D721Med (cell line): ENCODE results near the gene OR9G1.

Experiments
- DNase-seq: peaks from one replicate; pipeline ENCODE4 v3.0.0; 2011; ENCODE audit warnings: low spot score; ENCODE audit not compliant: insufficient read length
- FAIRE-seq: peaks from 2 replicates; lab custom pipeline; 2011; peaks lifted over from hg19 to GRCh38; lab: Jason Lieb, UNC
- TF ChIP-seq, protein P1 (sequence below): IDR thresholded peaks from 2 replicates; pipeline ENCODE4 v1.5.1; 2012; ENCODE audit warnings: mild to moderate bottlenecking, control low read depth; ENCODE audit not compliant: insufficient read depth; ENCODE audit errors: missing control alignments

OR9G1 gene

DNA sequence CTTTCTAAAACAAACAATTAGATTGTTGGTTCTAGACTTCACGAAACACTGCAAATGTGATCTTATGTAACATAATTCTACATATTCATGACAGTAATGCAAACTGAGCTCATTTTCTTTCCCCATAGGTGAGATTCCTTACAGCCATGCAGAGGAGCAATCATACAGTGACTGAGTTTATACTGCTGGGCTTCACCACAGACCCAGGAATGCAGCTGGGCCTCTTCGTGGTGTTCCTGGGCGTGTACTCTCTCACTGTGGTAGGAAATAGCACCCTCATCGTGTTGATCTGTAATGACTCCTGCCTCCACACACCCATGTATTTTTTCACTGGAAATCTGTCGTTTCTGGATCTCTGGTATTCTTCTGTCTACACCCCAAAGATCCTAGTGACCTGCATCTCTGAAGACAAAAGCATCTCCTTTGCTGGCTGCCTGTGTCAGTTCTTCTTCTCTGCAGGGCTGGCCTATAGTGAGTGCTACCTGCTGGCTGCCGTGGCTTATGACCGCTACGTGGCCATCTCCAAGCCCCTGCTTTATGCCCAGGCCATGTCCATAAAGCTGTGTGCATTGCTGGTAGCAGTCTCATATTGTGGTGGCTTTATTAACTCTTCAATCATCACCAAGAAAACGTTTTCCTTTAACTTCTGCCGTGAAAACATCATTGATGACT is 1.5 kb downstream of the OR9G1 start:
- DNase-seq (no peak), FAIRE-seq (no peak)
- TF ChIP-seq, protein P1, sequence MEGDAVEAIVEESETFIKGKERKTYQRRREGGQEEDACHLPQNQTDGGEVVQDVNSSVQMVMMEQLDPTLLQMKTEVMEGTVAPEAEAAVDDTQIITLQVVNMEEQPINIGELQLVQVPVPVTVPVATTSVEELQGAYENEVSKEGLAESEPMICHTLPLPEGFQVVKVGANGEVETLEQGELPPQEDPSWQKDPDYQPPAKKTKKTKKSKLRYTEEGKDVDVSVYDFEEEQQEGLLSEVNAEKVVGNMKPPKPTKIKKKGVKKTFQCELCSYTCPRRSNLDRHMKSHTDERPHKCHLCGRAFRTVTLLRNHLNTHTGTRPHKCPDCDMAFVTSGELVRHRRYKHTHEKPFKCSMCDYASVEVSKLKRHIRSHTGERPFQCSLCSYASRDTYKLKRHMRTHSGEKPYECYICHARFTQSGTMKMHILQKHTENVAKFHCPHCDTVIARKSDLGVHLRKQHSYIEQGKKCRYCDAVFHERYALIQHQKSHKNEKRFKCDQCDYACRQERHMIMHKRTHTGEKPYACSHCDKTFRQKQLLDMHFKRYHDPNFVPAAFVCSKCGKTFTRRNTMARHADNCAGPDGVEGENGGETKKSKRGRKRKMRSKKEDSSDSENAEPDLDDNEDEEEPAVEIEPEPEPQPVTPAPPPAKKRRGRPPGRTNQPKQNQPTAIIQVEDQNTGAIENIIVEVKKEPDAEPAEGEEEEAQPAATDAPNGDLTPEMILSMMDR: no peak

GRCh38 chr11:56700914-56701485 is 2.1 kb downstream of the OR9G1 start:
- no peak for FAIRE-seq
- no peak for DNase-seq
- TF ChIP-seq, protein P1: no peak

DNA sequence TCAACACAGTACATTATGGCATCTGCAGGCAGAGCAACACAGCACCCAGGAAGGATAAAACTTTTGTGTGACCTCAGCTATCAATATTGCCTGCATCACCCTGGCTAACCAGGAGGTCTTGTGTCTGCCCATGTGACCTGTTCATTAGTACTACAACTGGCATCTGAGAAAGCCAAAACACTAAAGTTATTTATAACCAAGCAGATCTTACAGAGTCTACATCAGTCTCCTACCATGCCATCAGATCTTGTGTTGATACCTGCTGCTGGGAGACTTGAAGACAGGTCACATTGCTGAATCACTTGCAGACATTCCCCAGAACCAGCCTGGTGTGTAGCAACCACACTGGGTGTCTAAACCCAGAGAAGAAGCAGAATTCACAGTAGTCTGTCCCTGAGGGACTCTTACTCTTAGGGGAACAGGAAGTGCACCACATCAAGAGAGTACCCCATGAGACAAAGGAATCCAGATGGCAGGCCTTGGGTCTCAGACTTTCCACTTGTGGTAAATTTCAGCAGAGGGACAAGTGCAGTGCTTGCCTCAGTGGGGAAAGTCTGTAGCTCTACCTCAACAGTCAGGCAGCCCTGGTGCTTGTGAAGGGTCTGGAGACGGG is 7.0 kb downstream of the OR9G1 start:
- TF ChIP-seq, protein P1: no peak
- FAIRE-seq (no peak), DNase-seq (no peak)

- DNase-seq (no peak), FAIRE-seq (no peak)
- TF ChIP-seq, protein P1: no peak
These were observed 7.6 kb downstream of the OR9G1 start for GRCh38 chr11:56706486-56706885.

- no peak for DNase-seq
- TF ChIP-seq, protein P1: no peak
- no peak for FAIRE-seq
These were observed 15.3 kb downstream of the OR9G1 start for GRCh38 chr11:56714206-56714605.

DNA sequence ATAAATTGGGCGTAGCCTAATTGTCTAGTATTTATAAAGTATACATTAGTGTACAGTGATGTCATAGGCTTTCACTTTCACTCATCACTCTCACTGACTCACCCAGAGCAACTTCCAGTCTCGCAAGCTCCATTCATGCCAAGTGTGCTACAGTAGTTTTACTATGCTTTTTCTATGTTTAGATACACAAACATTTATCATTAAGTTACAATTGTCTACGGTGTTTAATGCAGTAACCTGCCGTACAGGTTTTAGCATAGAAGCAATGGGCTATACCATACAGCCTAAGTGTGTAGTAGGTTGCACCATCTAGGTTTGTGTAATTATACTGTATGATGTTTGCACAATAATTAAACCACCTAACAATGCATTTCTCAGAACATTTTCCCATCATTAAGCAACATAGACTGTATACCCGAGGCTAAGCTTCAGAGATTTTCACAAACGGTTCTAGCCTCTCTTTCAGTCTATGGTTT is 17.5 kb downstream of the OR9G1 start:
- TF ChIP-seq, protein P1: no peak
- FAIRE-seq: no peak
- DNase-seq: no peak

DNA sequence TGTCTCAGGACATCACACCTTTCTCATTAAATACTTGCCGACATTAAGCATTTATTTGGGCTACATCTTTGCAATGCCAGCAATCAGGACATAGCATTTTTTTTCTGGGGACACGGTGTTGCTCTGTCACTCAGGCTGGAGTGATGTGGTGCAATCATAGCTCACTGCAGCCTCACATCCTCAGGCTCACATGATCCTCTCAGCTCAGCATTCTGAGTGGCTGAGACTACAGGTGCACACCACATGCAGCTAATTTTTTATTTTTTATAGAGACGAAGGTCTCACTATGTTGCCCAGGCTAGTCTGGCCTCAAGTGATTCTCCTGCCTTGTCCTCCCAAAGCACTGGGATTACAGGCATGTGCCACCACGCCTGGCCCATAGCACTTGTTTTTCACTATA is 21.6 kb downstream of the OR9G1 start:
- TF ChIP-seq, protein P1: no peak

More for the DNA sequence above, 21.6 kb downstream of the OR9G1 start:
- DNase-seq: no peak
- FAIRE-seq: no peak
